Measurements from ENCODE around the gene OPTC.

Gene OPTC

GRCh38 chr1:203539831-203540546 is 46.0 kb downstream of the OPTC start:
- TF ChIP-seq CTCF (conservative IDR thresholded peaks at IDR 0.05; ENCODE audit: low read depth, low read length) = no peak
- no peak overlapping the region for H3K4me3 ChIP-seq (ENCODE audit: low read length)
- DNase-seq (ENCODE audit: low read depth) = no peak

GRCh38 chr1:203544485-203544884 is 50.5 kb downstream of the OPTC start:
- no peak for TF ChIP-seq CTCF (conservative IDR thresholded peaks at IDR 0.05; ENCODE audit: low read depth, low read length)
- no peak for DNase-seq (ENCODE audit: low read depth)
- H3K4me3 ChIP-seq (ENCODE audit: low read length) = no peak overlapping the region

- H3K4me3 ChIP-seq (ENCODE audit: low read length) = no peak overlapping the region
- TF ChIP-seq CTCF (conservative IDR thresholded peaks at IDR 0.05; ENCODE audit: low read depth, low read length) = no peak
- no peak for DNase-seq (ENCODE audit: low read depth)
Observed at GRCh38 chr1:203544978-203545816, 51.2 kb downstream of the OPTC start.

- H3K4me3 ChIP-seq (ENCODE audit: low read length) = no peak overlapping the region
- no peak for DNase-seq (ENCODE audit: low read depth)
- no peak for TF ChIP-seq CTCF (conservative IDR thresholded peaks at IDR 0.05; ENCODE audit: low read depth, low read length)
Observed at GRCh38 chr1:203546274-203546673, 52.3 kb downstream of the OPTC start.

- TF ChIP-seq CTCF (conservative IDR thresholded peaks at IDR 0.05; ENCODE audit: low read depth, low read length) = no peak
- no peak overlapping the region for H3K4me3 ChIP-seq (ENCODE audit: low read length)
Observed at GRCh38 chr1:203547147-203547546, 53.2 kb downstream of the OPTC start.

GRCh38 chr1:203547771-203548421 is 53.9 kb downstream of the OPTC start:
- peak; percentile 84 for DNase-seq (ENCODE audit: low read depth)
- no peak overlapping the region for H3K4me3 ChIP-seq (ENCODE audit: low read length)
- TF ChIP-seq CTCF (conservative IDR thresholded peaks at IDR 0.05; ENCODE audit: low read depth, low read length) = no peak

More at GRCh38 chr1:203547147-203547546, 53.2 kb downstream of the OPTC start:
- DNase-seq (ENCODE audit: low read depth) = peak; percentile 81

Measured in retinal pigment epithelial cell (primary cell).